ENCODE data around the gene CHCHD5.
"Not testable (repeated sequence)": the region's sequence is repeated elsewhere in the genome, so short reads cannot be mapped to it uniquely, and the experiment has no call there.

CHCHD5 gene

DNA sequence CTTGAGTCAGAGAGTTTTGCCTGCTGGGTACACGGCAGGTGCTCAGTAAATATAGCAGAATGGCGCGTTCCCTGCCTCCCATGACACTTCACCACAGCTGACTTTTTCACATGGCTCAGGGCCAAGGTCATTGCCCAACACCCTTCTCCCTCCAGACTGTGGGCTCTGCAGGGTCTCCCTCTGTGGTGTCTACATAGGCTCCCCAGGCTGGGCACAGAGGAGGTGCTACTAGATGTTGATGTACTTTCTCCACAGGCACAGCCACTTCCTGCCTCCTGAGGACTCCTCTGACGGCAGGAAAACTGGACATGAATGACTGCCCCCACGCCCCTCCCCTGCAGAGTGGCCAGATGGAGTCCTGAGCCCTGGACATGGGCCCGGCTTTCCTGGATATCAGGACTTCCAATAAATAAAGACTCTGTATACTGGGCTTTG, 4.2 kb downstream of the CHCHD5 start:
- no peak for DNase-seq

DNA sequence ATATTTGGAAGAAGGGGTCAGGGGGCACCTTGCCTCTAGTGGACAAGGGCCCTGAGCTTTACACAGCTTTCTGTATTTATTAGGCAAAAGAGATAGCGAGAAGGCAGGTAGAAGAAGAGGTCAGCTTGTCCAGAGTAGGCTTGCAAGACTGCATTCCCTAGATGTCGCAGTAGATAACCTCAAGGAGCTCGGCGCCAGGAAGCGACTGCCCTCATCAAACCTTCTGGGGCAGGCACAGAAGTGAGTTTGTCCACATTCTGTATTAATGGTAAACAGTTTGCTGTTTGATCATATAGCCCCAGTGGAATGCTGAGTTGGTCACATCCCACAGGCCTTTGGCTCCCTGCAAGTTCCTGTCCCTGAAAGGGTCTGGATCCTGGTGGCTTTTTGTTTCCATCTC, 7.0 kb downstream of the CHCHD5 start:
- DNase-seq: no peak

DNA sequence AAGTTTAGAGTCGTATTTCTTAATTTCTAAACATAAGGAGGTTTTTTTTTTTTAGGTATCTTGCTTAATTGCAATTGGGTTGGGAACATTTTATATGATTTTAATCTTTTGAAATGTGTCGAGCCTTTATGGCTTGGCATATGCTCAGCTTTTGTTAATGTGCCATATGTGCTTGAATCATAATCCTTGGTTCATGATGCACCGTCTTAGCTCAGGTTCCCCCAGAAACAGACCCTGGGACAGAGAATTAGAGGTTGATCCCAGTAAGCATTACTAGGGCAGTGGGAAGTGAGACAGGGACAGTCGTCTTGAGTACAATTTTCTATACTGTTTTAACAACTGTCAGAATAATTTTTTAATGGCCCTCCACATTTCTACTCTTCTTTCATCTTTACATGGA, 9.3 kb downstream of the CHCHD5 start:
- no peak for DNase-seq

DNA sequence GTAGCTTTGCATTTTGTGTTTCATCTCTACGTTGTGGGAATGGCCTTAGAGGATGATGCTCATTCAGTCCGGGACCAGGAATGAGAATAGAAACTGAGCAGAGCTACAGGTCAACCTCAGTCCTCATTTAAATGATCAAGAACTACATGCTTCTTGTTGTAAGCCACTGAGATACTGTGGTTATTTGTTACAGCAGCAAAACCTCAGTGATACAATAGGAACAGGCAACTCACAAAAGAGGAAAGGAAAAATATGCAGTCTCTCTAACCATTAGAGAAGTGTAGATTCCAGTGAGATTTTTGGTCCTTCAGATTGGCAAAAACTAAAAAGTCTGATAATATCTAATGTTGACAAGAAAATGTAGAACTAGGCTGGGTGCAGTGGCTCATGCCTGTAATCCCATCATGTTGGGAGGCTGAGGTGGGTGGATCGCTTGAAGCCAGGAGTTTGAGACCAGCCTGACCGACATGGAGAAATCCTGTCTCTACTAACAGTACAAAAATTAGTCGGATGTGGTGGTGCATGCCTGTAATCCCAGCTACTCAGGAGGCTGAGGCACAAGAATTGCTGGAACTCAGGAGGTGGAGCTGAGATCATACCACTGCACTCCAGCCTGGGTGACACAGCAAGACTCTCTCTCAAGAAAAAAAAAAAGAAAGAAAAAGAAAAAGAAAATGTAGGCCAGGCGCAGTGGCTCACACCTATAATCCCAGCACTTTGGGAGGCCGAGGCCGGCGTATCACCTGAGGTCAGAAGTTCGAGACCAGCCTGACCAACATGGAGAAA, 13.3 kb downstream of the CHCHD5 start:
- no peak for DNase-seq

DNA sequence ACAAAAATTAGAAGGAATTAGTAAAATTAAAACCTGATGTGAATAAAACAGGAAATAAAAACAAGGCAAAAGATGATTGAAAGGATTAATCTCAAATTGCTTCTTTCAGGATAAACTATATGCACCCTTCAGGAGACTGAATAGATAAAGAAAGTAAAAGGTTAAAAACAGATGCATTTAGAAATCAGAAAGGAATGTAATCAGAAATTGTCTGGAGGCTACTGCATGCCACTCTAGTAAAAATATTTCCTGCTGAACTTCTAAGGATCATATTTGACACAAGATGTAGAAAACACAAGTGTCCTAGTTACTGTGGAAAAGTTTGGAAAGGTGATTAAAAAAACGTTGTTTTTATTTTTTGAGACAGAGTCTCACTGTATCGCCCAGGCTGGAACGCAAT, 16.2 kb downstream of the CHCHD5 start:
- DNase-seq: no peak

DNA sequence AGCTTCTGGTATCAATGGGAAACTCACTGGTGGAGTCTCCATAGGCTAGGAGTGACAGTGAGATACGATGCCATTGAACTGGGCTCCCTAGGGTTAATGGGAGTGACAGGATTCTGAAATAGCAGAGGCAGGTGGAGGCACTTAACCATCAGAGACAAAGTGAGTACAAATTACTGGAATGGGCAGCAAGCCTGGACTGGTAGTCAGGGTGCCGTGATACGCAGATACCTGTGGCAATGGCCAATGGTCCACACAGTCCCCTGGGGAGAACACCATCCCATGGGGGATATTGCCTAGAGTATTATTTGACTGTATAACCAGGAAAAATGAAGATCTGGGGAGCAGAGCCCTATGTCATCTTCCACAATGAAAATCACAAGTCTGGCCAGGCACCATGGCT, 17.3 kb downstream of the CHCHD5 start:
- no peak for DNase-seq

DNA sequence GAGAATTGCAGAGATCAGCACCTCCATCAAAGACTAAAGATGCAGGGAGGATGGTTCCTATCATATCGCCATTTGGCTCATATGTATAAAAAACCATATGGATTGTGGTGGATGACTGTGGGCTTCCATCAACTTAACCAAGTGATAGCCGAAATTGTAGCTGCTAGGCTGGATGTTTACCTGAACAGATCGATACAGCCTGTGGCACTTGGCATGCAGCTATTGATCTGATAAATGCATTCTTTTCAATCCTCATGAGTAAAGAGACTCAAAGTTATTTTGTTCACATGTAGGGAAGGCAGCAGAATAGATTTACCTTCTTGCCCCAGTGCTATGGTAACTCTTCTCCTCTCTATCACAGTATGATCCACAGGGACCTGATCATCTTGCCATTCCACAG, 18.5 kb downstream of the CHCHD5 start:
- no peak for DNase-seq

DNA sequence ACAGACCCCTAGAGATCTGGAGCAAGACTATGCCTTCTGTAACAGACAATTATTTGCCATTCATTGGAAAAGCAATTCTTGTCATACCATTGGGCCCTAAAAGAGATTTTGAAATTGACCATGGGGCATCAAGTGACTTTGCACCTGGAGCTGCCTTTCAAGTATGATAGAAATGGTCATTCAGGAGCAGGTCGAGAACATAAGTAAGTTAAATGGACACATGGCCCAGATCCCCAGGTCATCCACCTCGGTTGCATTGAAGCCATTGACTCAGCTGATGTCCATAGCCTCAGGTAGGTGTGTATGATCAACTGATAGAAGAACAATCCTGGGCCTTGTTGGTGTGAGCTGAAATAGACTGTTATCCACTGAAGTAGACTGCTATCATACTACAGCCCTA, 19.3 kb downstream of the CHCHD5 start:
- no peak for DNase-seq

DNA sequence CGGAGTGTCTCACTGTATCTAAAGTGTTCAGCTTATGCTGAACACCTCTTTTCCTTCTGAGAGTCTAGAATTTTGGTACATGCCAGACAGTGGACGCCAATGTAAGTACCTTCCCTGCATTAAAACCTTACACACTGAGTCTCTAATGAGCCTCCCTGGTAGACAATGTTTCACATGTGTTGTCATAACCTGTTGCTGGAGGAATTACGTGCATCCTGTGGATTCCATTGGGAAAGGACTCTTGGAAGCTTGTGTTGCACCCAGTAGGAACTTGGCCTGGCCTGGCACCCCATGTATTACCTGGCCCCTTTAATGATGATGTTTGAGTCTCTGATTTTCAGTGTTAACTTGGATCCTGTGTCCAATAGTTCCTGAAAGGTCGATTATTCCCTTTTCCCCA, 20.5 kb downstream of the CHCHD5 start:
- DNase-seq: no peak

DNA sequence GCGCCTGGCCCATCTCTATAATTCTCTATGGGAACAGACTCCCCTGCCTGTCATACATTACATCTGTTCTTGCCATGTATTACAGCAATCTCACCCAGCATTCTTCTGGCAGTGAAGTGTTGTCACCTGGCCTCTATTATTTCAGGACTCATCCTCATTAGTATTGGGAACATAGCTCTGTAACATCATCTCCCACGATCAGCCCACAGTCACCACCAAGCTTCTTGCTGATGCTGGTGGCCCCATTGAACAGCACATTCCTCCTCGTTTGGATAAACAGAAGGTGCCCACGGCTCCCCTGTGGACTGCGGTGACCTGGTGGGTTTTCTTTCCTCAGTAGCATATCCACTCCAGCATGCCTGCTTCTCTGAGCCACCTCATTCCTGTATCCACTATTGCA, 21.5 kb downstream of the CHCHD5 start:
- no peak for DNase-seq

DNA sequence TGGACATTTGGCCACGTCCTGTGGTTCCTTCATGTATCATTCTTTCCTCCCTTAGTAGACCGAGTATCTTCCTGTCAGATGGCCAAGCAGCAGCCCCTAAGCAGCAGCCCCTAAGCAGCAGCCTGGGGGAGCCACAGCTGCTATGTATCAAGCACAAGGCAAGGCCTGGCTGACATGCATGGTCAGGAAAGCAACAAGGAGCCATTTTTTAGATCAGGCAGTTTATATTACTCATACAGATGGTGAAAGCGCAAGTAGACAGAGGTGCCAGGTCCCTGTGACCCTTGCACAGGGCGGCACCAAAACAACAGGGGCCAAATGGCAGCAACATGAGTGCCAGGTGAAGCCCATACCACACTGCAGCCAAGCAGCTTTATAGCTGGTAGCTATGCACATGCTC, 22.1 kb downstream of the CHCHD5 start:
- no peak for DNase-seq

DNA sequence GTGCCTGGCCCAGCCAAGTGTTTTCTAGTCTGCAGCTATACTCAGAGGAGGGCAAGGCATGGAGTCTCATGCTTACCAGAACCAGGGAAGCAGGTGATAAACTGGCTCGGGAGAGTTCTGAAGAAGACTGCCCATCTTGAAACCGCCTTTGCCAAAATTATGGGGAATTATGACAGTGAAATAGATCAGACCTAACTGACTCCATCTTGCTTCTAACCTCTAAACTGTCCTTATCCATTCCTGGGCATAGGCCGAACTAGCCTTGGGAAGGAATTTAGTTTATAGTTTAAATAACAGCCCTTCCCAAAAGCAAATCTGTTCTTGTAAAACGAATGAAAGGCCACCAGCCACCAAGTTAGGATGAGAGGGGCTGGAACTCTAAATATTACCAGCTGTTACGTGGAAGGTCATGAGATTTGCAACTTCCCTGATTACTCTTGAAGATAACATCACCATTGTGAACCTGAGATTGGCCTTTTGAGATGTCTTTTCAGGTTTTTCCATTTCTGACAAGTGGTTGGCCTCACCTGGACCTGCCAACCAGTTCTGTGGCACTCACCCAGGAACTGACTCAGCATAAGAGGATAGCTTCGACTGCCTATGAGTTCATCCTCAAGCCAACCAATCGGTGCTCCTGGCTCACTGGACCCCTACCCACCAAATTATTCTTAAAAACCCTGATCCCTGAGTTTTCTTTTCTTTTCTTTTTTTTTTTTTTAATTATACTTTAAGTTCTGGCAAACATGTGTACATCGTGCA, 23.4 kb downstream of the CHCHD5 start:
- no peak for DNase-seq

DNA sequence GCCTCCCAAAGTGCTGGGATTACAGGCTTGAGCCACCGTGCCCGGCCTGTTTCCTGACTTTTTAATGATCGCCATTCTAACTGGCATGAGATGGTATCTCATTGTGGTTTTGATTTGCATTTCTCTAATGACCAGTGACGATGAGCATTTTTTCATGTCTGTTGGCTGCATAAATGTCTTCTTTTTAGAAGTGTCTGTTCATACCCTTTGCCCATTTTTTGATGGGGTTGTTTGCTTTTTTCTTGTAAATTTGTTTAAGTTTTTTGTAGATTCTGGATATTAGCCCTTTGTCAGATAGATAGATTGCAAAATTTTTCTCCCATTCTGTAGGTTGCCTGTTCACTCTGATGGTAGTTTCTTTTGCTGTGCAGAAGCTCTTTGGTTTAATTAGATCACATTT, 24.9 kb downstream of the CHCHD5 start:
- DNase-seq: not testable (repeated sequence)

DNA sequence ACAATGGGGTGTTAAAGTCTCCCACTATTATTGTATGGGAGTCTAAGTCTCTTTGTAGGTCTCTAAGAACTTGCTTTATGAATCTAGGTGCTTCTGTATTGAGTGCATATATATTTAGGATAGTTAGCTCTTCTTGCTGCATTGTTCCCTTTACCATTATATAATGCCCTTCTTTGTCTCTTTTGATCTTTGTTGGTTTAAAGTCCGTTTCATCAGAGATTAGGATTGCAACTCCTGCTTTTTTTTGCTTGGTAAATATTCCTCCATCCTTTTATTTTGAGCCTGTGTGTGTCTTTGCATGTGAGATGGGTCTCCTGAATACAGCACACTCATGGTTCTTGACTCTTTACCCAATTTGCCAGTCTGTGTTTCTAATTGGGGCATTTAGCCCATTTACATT, 27.9 kb downstream of the CHCHD5 start:
- not testable (repeated sequence) for DNase-seq

DNA sequence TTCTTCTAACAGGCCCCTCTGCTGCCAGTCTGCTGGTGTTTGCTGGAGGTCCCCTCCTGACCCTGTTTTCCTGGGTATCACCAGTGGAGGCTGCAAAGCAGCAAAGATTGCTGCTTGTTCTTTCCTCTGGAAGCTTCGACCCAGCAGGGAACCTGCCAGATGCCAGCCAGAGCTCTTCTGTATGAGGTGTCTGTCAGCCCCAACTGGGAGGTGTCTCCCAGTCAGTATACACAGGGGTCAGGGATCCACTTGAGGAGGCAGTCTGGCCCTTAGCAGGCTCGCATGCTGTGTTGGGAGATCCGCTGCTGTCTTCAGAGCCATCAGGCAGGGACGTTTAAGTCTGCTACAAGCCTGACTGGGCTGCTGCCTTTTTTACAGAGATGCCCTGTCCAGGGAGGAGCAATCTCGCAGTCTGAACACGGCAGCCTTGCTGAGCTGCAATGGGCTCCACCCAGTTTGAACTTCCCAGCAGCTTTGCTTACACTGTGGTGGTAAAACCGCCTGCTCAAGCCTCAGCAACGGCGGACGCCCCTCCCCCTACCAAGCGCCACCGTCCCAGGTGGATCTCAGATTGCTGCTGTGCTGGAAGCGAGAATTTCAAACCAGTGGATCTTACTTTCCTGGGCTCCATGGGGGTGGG, 29.9 kb downstream of the CHCHD5 start:
- DNase-seq: no peak

DNA sequence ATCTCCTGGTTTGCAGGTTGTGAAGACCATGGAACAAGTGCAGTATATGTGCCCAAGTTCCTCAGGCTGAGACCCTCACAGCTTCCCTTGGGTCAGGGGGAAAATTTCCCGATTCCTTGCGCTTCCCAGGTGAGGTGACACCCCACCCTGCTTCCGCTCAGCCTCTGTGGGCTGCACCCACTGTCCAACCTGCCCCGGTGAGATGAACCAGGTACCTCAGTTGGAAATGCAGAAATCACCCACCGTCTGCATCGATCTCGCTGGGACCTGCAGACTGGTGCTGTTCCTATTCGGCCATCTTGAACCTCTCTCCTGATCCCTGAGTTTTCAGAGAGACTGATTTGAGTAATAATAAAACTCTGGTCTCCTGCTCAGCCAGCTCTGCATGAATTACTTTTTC, 30.6 kb downstream of the CHCHD5 start:
- no peak for DNase-seq

DNA sequence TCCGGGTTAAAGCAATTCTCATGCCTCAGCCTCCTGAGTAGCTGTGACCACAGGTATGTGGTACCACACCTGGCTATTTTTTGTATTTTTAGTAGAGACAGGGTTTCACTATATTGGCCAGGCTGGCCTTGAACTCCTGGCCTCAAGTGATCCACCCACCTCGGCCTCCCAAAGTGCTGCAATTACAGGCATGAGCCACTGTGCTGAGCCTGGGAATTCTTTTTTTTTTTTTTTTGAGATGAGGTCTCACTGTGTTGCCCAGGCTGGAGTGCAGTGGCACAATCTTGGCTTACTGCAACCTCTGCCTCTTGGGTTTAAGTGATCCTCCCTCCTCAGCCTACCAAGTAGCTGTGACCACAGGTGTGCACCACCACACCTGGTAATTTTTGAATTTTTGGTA, 31.4 kb downstream of the CHCHD5 start:
- not testable (repeated sequence) for DNase-seq

DNA sequence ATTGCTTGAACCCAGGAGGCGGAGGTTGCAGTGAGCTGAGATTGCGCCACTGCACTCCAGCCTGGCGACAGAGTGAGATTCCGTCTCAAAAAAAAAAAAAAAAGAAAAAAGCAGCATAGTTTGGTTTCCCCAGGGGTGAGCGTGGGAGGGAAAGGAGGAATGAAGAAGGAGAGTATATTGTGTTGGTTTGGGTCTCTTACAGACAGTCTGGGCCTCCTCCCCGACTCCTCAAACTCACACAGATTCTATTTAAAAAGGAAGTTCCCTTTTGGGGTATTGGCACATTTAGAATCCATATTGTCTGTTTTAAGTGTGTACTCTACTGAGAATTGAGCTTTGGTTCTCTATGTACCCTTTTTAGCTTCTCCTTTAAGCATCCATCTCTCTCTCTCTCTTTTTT, 34.0 kb downstream of the CHCHD5 start:
- DNase-seq: no peak

DNA sequence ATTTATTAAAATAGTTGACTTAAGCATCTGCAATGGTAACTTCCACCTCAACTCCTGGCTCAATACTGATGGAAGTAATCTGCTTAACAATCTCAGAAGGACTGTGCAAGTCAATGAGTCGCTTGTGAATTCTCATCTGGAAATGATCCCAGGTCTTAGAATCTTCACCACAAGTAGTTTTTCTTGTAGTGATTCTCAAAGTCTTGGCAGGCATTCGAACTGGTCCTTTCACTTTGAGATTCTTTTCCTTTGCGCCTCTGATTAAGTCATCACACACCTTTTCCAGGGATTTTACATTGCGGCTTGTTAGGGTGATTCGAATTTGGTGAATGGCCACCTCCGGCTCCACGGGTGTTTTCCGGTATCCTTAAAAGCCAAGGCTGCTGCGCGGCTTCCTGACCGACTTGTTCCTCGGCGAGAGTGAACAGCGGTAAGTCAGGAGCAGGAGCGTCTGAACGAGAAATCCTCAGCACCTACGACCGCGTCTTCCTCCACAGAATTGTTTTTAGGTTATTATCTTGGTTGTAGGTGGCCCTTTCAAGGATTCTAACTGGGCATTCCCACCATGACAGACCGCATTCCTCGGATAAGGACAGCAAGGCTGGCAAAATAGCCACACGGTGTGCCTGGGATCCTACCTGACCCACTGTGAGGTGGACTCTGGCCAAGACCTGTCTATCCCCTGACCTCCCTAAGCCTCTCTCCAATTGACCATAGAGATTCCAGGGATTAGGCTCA, 37.5 kb downstream of the CHCHD5 start:
- DNase-seq: no peak

DNA sequence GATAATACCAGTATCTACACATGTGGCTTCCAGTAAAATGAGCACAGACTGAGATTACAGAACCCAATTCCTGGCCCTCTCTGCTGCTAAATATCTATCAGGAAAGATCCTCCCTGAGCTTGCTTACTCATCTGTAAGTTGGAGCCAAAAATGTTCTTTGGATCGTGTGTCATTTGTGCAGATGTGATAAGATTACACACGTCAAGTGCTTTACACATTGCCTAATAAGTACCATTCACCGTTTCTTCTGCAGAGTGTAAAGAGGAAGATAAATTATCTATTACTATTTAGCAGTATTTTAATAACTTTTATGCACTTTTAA, 38.1 kb downstream of the CHCHD5 start:
- no peak for DNase-seq

DNA sequence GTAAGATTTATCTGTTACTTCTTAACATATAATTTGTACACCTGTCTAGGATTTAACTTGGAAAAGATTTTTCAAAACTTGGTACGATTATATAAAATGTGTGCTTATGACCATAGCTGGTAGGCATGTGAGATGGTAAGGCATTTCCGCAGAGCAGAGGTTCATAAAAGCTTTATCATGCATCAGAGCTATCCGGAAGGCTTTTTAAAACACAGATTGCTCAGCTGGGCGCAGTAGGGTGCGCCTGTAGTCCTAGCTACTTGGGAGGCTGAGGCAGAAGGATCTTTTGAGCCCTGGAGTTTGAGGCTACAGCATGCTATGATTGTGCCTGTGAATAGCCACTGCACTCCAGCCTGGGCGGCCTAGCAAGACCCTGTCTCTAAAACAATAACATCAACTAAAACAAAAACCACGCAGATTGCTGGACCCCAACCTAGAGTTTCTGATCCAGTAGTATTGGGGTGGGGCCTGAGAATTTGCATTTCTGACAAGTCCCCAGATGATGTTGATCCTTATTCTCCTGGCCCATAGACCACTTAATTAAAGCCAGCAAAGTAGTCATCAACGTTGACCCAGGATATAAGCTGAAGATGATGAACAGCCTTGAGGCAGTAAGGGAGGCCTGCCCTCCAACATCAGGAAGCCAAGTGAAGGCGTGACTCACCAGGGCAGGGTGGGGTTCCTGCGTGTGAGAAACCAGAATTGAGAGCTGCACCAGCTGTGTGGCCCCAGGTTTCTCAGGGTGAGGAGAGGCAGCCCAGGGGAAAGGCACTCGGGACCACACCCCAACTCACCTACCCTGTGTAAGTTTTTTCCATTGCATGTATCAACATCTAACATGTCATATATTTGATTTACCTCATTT, 39.7 kb downstream of the CHCHD5 start:
- no peak for DNase-seq

DNA sequence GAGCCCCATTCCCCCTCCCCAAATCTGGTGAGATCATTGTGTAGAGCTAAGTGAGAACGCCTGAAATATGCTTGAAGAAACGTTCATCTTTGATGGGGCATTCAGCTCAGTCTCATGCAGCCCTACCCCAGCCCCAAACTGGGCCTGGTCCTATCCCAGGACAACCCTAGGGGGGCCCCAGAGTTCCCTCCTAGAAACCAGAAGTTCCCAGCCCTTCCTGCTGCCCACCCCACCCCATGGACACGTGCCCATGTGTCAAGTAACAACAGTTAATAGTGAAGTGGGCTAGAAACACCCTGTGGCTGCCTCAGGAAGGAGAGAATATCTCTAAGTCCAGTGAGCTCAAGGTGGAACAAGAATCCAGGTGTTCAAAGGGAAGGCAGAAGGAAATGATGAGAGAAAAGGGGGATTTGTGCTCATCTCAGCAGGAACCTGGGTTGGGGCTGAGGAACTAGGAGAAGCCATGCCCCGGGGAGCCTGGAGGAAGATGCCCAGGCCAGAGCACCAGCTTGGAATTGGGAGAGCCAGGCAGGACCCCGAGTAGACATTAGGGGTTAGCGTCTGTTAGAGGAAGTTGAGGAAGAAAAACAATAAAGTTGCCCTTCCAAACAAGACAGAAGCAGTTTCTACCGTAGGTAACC, 41.2 kb downstream of the CHCHD5 start:
- DNase-seq: no peak

All from KG1 (cell line).